Hippocampal formation (tissue), 2 donors: Measurements from ENCODE around the gene AADACL4.
"Not testable (repeated sequence)": the region's sequence is repeated elsewhere in the genome, so short reads cannot be mapped to it uniquely, and the experiment has no call there.

Source experiments
- DNase-seq, 2 donors: peaks; one replicate each; lab custom pipeline; 2025; lab: John Stamatoyannopoulos, UW

AADACL4 gene

GRCh38 chr1:12658531-12659453 is 14.9 kb downstream of the AADACL4 start:
- DNase-seq: peak; percentile 29 to 44

DNA sequence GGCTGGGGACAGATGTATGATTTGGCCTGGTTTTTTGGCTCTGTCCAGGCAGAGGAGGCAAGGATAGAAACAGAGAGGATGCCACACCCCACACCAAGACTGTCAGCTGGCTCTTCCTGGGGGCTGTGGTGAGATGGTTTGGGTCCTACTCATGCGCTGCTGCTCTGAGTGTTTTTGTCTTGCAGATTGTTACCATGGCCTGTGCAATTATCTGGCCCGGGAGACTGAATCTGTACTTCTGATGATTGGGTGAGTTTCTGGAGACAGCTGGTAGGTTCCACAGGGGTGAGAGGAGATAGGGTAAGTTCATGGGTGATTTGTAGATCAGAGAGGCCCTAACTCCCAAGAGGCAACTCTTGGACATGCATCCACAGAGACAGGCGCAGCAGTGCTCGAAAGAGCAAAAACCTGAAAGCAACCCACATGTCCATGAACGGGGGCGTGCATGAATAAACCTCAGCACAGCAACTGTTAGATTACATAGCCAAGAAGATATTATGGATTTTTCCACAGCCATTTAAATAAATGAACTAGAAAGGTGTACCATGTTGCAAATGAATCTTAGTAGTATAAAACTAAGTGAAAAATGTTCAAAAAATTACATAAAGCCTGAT is 17.8 kb downstream of the AADACL4 start:
- peak in 1 of 2 donors; percentile 6 for DNase-seq

- DNase-seq: no peak
Measured at GRCh38 chr1:12662556-12662955, 18.7 kb downstream of the AADACL4 start.

DNA sequence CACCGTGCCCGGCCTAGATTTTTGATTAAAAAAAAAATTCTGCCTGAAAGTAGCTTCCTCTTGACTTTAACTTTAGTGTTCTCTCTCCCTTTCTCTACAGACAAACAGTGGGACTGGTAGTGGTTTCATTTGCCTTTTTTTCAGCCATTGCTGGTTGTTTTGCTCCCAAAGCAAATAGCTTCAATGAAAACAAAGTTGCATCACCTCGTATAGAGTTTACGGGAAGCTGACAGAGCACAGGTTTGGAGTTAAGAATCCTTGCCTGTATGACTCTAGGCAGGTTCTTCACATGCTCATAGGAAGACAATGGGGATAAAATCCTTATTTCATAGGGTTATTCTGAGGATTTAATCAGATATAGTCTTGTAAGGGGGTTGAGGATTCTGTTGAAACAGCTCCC is 21.6 kb downstream of the AADACL4 start:
- no peak for DNase-seq

DNA sequence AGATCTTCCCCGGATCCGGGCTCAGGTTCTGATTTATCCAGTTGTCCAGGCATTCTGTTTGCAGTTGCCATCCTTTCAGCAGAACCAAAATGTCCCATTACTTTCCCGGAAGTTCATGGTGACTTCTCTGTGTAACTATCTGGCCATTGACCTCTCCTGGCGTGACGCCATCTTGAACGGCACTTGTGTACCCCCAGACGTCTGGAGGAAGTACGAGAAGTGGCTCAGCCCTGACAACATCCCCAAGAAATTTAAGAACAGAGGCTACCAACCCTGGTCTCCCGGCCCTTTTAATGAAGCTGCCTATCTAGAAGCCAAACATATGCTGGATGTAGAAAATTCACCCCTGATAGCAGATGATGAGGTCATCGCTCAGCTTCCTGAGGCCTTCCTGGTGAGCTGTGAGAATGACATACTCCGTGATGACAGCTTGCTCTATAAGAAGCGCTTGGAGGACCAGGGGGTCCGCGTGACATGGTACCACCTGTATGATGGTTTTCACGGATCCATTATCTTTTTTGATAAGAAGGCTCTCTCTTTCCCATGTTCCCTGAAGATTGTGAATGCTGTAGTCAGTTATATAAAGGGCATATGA is 22.4 kb downstream of the AADACL4 start:
- DNase-seq: no peak

- DNase-seq: peak in 1 of 2 donors; percentile 6
Measured at GRCh38 chr1:12669529-12670068, 25.7 kb downstream of the AADACL4 start.

DNA sequence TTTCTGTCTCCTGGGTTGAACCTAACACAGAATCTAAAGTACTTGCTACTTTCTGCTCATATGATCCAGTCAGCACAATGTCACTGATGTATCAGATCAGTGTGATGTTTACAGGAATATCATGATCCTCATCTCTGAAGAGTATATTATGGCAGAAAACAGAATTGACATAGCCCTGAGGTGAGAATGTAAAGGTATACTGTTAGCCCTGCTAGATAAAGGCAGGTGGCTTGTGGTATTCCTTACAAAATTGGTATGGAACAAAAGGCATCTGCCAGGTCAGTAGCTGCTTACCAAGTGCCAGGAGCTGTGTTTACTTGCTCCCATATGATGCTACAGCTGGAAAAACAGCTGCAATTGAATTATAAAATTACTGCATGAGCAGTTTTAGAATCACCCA is 30.5 kb downstream of the AADACL4 start:
- DNase-seq: no peak

DNA sequence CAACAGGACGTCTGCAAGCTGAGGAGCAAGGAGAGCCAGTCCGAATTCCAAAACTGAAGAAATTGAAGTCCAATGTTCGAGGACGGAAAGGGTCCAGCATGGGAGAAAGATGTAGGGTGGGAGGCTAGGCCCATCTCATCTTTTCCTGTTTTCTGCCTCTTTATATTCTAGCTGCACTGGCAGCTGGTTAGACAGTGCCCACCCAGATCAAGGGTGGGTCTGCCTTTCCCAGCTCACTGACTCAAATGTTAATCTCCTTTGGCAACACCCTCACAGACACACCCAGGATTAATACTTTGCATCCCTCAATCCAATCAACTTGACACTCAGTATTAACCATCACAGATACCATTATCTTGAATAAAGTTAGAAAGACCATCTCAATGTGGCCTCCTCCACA is 32.2 kb downstream of the AADACL4 start:
- DNase-seq: not testable (repeated sequence)

DNA sequence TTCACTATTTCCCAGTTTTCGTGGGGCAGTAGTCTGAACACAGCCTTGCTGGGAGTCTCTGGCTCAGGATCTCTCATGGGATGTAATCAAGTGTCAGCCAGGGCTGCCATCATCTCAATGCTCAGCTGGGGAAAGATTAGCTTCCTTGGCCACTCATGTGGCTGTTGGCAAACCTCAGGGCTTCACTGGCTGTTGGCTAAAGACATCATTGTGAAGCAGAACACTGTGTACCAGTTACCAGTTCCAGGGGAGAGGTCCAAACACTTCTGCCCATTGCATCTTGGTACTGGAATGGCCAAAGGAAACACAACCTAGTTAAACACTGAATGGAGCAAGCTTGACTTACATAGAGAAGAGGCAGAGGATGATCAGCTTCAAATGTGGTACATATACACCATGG is 33.7 kb downstream of the AADACL4 start:
- peak in 1 of 2 donors; percentile 3 for DNase-seq

- DNase-seq: no peak
Measured at GRCh38 chr1:12678350-12678749, 34.5 kb downstream of the AADACL4 start.

GRCh38 chr1:12678820-12679219 is 34.9 kb downstream of the AADACL4 start:
- no peak for DNase-seq

- DNase-seq: peak in 1 of 2 donors; percentile 6
Measured at GRCh38 chr1:12690156-12690555, 46.3 kb downstream of the AADACL4 start.

- no peak for DNase-seq
Measured at GRCh38 chr1:12692967-12693782, 49.3 kb downstream of the AADACL4 start.

- no peak for DNase-seq
Measured at GRCh38 chr1:12696658-12697057, 52.8 kb downstream of the AADACL4 start.

DNA sequence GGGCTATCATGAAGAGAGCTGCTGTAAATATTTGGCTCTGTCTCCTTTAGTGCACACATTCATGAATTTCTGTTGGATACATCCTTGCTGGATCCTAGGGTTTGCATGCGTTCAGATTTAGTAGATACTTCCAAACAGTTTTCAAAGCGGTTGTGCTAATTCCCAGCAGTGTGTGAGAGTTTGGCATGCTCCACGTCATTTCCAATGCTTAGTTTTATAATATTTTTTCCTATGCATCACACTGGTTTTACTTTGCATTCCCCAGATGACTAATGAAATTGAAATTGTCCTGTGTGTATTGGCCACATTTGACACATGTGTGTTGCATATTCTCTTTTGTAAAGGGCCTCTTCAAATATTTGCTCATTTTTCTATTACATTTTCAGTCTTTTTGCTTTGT is 53.5 kb downstream of the AADACL4 start:
- no peak for DNase-seq

DNA sequence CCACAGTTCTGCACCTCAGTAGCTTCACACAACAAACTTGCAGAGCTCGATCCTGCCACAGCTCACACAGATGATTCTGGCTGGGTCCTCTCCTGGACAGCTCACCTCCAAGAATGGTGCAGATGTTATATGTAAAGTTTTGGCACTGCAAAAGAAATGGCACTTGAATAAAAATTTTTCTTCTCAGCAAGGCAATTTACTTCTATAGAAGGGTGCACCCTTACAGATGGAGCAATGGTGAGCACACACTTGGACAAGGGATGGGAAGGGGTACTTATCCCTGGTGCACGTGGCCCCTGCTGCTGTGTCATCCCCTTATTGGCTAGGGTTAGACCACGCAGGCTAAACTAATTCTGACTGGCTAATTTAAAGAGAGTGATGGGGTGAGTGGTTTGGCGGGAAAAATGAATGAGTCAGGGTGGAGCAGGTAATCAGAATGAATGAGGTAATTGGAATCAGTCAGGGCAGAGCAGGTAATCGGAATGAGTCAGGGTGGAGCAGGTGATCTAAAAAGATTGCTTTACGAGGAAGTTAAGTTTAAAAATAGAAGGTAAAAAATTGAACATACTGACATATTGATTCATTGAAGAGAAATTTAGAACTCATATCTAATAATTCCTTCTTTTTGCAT is 60.1 kb downstream of the AADACL4 start:
- no peak for DNase-seq

- DNase-seq: no peak
Measured at GRCh38 chr1:12706061-12706460, 62.2 kb downstream of the AADACL4 start.

DNA sequence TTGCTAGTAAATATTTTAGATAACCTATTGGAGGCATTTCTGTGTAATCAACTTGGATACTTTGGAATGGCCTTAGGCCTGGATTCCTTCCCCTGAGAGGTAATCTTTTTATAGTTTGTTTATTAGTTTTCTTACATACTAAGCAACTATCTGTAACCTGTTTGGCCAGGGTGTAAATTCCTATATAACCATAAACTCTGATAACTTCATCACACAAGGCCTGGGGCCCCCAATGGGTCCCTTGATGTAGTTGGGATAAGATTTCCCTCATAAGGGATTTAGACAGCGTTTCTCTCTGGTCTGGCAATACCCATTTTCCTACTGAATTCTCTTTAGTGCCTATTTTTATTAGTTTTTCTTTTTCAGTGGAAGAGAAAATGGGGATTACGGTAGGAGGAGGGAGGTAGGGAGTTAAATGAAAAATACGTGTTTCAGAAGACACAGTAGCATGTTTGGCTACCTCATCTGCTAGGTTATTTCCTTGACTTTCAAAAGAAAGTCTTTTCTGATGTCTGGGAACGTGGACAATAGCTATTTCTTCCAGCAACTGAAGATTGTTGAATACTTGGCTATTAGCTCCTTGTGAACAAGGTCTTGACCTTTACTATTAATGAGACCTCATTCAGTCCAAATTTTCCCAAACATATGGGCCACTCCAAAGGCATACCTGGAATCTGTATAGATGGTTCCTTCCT is 64.7 kb downstream of the AADACL4 start:
- no peak for DNase-seq

GRCh38 chr1:12709091-12709491 is 65.2 kb downstream of the AADACL4 start:
- DNase-seq: no peak

- DNase-seq: no peak
Measured at GRCh38 chr1:12709696-12710095, 65.8 kb downstream of the AADACL4 start.

GRCh38 chr1:12711536-12711935 is 67.7 kb downstream of the AADACL4 start:
- no peak for DNase-seq
